ENCODE data around the gene ZDHHC21. TPM values are rescaled to one million over a fixed set of nuclear protein-coding genes. Genes with fewer than 3 reads are reported as not detected.
A peak's percentile ranks its signal among the peaks of the same experiment; 100 is the strongest.

ZDHHC21 gene
- total and polyA plus RNA-seq, 2 donors (not counting 1 experiment from before 2014, with no cell fraction given): 5.2 to 8.6 TPM

DNA sequence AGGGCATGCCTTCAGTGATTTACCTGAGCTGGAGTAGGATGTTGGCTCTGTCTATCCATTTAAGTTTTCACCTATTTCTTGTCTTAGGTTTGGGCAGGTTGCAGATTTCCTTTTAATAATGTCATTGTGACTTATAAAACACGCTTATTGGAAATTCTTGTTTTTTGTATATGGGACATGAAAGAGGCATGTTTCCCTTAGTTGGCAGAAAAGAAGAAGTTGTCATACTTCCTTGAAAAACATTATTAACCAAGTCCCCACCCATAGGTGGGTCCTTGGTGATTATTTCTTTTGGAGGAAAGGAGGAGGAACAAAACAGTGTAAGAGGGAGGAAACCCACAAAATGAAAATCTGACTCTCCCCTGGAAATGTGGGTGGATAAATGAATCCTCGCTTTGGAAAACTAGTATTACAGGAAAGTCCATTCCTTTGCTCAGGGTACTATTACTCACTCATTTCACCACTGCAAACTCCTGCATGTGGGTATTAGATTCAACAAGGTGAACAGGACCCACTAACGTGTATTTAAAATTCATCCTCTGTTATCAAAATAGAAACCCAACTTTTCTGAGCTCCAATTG lies 20.0 kb upstream of the ZDHHC21 start:
- no peaks in the 10 kb centered on the region for H3K4me1 ChIP-seq (ENCODE audit: control insufficient read depth, extremely low read depth, insufficient read depth, low read length)
- TF ChIP-seq, protein P1, sequence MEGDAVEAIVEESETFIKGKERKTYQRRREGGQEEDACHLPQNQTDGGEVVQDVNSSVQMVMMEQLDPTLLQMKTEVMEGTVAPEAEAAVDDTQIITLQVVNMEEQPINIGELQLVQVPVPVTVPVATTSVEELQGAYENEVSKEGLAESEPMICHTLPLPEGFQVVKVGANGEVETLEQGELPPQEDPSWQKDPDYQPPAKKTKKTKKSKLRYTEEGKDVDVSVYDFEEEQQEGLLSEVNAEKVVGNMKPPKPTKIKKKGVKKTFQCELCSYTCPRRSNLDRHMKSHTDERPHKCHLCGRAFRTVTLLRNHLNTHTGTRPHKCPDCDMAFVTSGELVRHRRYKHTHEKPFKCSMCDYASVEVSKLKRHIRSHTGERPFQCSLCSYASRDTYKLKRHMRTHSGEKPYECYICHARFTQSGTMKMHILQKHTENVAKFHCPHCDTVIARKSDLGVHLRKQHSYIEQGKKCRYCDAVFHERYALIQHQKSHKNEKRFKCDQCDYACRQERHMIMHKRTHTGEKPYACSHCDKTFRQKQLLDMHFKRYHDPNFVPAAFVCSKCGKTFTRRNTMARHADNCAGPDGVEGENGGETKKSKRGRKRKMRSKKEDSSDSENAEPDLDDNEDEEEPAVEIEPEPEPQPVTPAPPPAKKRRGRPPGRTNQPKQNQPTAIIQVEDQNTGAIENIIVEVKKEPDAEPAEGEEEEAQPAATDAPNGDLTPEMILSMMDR (conservative IDR thresholded peaks at IDR 0.05 in 1 of 2, IDR thresholded peaks at IDR 0.05 in 1 of 2; ENCODE audit: low read depth in 1 of 2, low read length in 2 of 2): no peak
- TF ChIP-seq EZH2 (IDR thresholded peaks at IDR 0.05; ENCODE audit: low read length, missing control alignments): no peak
- no peak for DNase-seq (ENCODE audit: low read depth in 2 of 2)
- no peaks in the 10 kb centered on the region for H3K36me3 ChIP-seq (ENCODE audit: control insufficient read depth, insufficient read depth, low read length)
- no peaks in the 10 kb centered on the region for H3K27me3 ChIP-seq (ENCODE audit: control insufficient read depth, insufficient read depth, low read length)
- no peak overlapping the region for H3K27ac ChIP-seq (ENCODE audit: insufficient read depth, low read length)
- no peak overlapping the region for H3K9ac ChIP-seq (ENCODE audit: insufficient read depth, low read length)
- no peaks in the 10 kb centered on the region for H3K79me2 ChIP-seq (ENCODE audit: control insufficient read depth, insufficient read depth, low read length)
- no peaks in the 10 kb centered on the region for H3K9me3 ChIP-seq (ENCODE audit: control insufficient read depth, insufficient read depth, low read depth, low read length)
- H3K4me3 ChIP-seq (replicated peaks in 1 of 4; ENCODE audit: control extremely low read depth in 1 of 4, insufficient read depth in 1 of 4, low read depth in 3 of 4, low read length in 4 of 4): no peak overlapping the region
- H3K4me2 ChIP-seq (ENCODE audit: extremely low read depth, insufficient read depth, low read length): no peak overlapping the region
- no peaks in the 10 kb centered on the region for H4K20me1 ChIP-seq (ENCODE audit: control insufficient read depth, extremely low read depth, insufficient read depth, low read length)
- H2AFZ ChIP-seq (ENCODE audit: low read length): no peak overlapping the region

DNA sequence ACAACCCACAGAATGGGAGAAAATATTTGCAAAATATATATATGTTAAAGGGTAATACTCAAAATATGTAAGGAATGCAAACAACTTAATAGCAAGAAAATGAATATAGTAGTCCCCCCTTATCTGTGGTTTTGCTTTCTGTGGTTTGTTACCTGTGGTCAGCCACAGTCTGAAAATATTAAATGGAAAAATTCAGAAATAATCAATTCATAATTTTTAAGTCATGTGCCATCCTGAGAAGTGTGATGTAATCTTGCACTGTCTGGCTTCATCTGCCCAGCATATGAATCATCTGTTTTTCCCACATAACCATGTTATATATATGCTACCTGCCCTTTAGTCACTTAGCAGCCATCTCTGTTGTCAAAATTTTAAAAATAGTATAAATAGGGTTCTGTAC lies 17.6 kb upstream of the ZDHHC21 start:
- no peak overlapping the region for H3K27ac ChIP-seq (ENCODE audit: insufficient read depth, low read length)
- H3K36me3 ChIP-seq (ENCODE audit: control insufficient read depth, insufficient read depth, low read length): no peaks in the 10 kb centered on the region
- TF ChIP-seq, protein P1 (conservative IDR thresholded peaks at IDR 0.05 in 1 of 2, IDR thresholded peaks at IDR 0.05 in 1 of 2; ENCODE audit: low read depth in 1 of 2, low read length in 2 of 2): no peak
- TF ChIP-seq EZH2 (IDR thresholded peaks at IDR 0.05; ENCODE audit: low read length, missing control alignments): no peak
- no peaks in the 10 kb centered on the region for H3K4me1 ChIP-seq (ENCODE audit: control insufficient read depth, extremely low read depth, insufficient read depth, low read length)
- H3K9me3 ChIP-seq (ENCODE audit: control insufficient read depth, insufficient read depth, low read depth, low read length): no peaks in the 10 kb centered on the region
- H3K79me2 ChIP-seq (ENCODE audit: control insufficient read depth, insufficient read depth, low read length): no peaks in the 10 kb centered on the region
- peak; percentile 15 to 54 for DNase-seq (ENCODE audit: low read depth in 2 of 2)
- no peaks in the 10 kb centered on the region for H3K27me3 ChIP-seq (ENCODE audit: control insufficient read depth, insufficient read depth, low read length)
- no peak overlapping the region for H3K4me3 ChIP-seq (replicated peaks in 1 of 4; ENCODE audit: control extremely low read depth in 1 of 4, insufficient read depth in 1 of 4, low read depth in 3 of 4, low read length in 4 of 4)
- H3K4me2 ChIP-seq (ENCODE audit: extremely low read depth, insufficient read depth, low read length): no peak overlapping the region
- no peaks in the 10 kb centered on the region for H4K20me1 ChIP-seq (ENCODE audit: control insufficient read depth, extremely low read depth, insufficient read depth, low read length)
- H2AFZ ChIP-seq (ENCODE audit: low read length): no peak overlapping the region
- H3K9ac ChIP-seq (ENCODE audit: insufficient read depth, low read length): no peak overlapping the region

DNA sequence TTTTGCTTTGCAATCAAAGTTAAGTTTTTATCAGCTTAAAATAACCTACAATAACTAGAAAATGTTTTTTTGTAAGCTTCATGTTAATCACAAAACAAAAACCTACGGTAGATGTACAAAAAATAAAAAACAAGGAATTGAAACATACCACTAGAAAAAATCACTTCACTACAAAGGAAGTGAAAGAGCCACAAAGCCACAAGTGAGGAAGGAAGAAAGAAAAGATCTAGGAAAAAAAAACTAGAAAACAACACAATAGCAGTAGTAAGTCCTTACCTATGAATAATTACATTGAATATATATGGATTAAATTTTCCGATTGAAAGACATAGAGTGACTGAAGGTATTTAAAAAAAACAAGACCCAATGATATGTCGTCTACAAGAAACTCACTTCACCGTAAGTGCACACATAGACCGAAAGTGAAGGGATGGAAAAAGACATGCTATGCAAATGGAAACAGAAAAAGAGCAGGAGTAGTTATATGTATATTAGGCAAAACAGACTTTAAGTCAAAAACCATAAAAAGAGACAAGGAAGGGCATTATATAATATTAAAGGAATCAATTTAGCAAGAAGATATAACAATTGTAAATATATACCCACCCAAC lies 13.4 kb upstream of the ZDHHC21 start:
- no peak overlapping the region for H2AFZ ChIP-seq (ENCODE audit: low read length)
- no peaks in the 10 kb centered on the region for H3K9me3 ChIP-seq (ENCODE audit: control insufficient read depth, insufficient read depth, low read depth, low read length)
- H3K27me3 ChIP-seq (ENCODE audit: control insufficient read depth, insufficient read depth, low read length): peaks cover 2% of the 10 kb centered on the region
- H3K4me2 ChIP-seq (ENCODE audit: extremely low read depth, insufficient read depth, low read length): no peak overlapping the region
- H3K4me1 ChIP-seq (ENCODE audit: control insufficient read depth, extremely low read depth, insufficient read depth, low read length): no peaks in the 10 kb centered on the region
- no peak overlapping the region for H3K27ac ChIP-seq (ENCODE audit: insufficient read depth, low read length)
- H4K20me1 ChIP-seq (ENCODE audit: control insufficient read depth, extremely low read depth, insufficient read depth, low read length): no peaks in the 10 kb centered on the region
- no peak overlapping the region for H3K9ac ChIP-seq (ENCODE audit: insufficient read depth, low read length)
- no peak for DNase-seq (ENCODE audit: low read depth in 2 of 2)
- no peak for TF ChIP-seq EZH2 (IDR thresholded peaks at IDR 0.05; ENCODE audit: low read length, missing control alignments)
- TF ChIP-seq, protein P1 (conservative IDR thresholded peaks at IDR 0.05 in 1 of 2, IDR thresholded peaks at IDR 0.05 in 1 of 2; ENCODE audit: low read depth in 1 of 2, low read length in 2 of 2): no peak
- no peaks in the 10 kb centered on the region for H3K36me3 ChIP-seq (ENCODE audit: control insufficient read depth, insufficient read depth, low read length)
- no peaks in the 10 kb centered on the region for H3K79me2 ChIP-seq (ENCODE audit: control insufficient read depth, insufficient read depth, low read length)
- H3K4me3 ChIP-seq (replicated peaks in 1 of 4; ENCODE audit: control extremely low read depth in 1 of 4, insufficient read depth in 1 of 4, low read depth in 3 of 4, low read length in 4 of 4): no peak overlapping the region

Measured in fibroblast of lung (primary cell).